ENCODE measurements around the gene ROR2. TPM values are rescaled to one million over a fixed set of nuclear protein-coding genes. Genes with fewer than 3 reads are reported as not detected.

The ROR2 gene
- total and polyA plus RNA-seq, 2 of the 8 experiments (the other 6 are each of a cell fraction or from before 2014, with no cell fraction given): 2.7 to 4.3 TPM

- DNase-seq (ENCODE audit: low read depth in 1 of 2, low spot score in 2 of 2): no peak
- H3K56ac ChIP-seq (replicated peaks; ENCODE audit: insufficient read length, low read depth, low read length): no peak overlapping the region
- no peak overlapping the region for H3K4me2 ChIP-seq (ENCODE audit: insufficient read depth in 1 of 2, low read depth in 2 of 2, low read length in 2 of 2)
- FAIRE-seq: no peak
- H3K4ac ChIP-seq (replicated peaks; ENCODE audit: insufficient read length, low read depth, low read length): no peak overlapping the region
- no peak overlapping the region for H4K91ac ChIP-seq (replicated peaks; ENCODE audit: insufficient read length, low read length)
- no peaks in the 10 kb centered on the region for H4K20me1 ChIP-seq (replicated peaks in 1 of 2; ENCODE audit: control insufficient read depth in 1 of 2, insufficient read depth in 2 of 2, low read length in 2 of 2)
- no peaks in the 10 kb centered on the region for H3K36me3 ChIP-seq (ENCODE audit: control insufficient read depth in 2 of 4, insufficient read depth in 4 of 4, low read length in 3 of 4)
- no peak overlapping the region for H3K18ac ChIP-seq (ENCODE audit: extremely low read depth, low read length)
- H3K9ac ChIP-seq (replicated peaks in 1 of 4; ENCODE audit: extremely low read depth in 1 of 4, low read depth in 3 of 4, low read length in 3 of 4): no peak overlapping the region
- no peak overlapping the region for H4K5ac ChIP-seq (ENCODE audit: insufficient read length, low read depth, low read length)
- CTCF ChIA-PET (ENCODE audit: partially characterized antibody): interaction anchor here (0.7 to 12.6 kb wide), 15 partner anchors 10 to 259 kb away, joined by 3 to 156 read pairs (median 4); partner anchors contain the start of gene ROR2
- no peaks in the 10 kb centered on the region for H3K79me2 ChIP-seq (ENCODE audit: control insufficient read depth in 1 of 2, insufficient read depth in 2 of 2, low read length in 2 of 2)
- H2BK12ac ChIP-seq (ENCODE audit: low read depth, low read length): no peak overlapping the region
- H2BK5ac ChIP-seq (ENCODE audit: low read depth, low read length): no peak overlapping the region
- POLR2A ChIA-PET (ENCODE audit: partially characterized antibody): interaction anchor here (1.3 kb wide), 1 partner anchor 175 kb away, joined by 4 read pairs; the partner anchor contains the start of gene ROR2
- H2AK5ac ChIP-seq (ENCODE audit: low read depth, low read length): no peak overlapping the region
- peaks cover 0 to 2% (median 0%) of the 10 kb centered on the region in 4 experiments; a peak in 2 of 7 replicates for H3K4me1 ChIP-seq (replicated peaks in 1 of 4; ENCODE audit: control insufficient read depth in 3 of 4, insufficient read depth in 4 of 4, low read length in 3 of 4)
- no peak overlapping the region for H3K4me3 ChIP-seq (ENCODE audit: extremely low read depth in 1 of 4, insufficient read depth in 2 of 4, low read depth in 3 of 4, low read length in 4 of 4)
- no peak overlapping the region for H2BK15ac ChIP-seq (ENCODE audit: low read length)
- H3K14ac ChIP-seq (ENCODE audit: insufficient read length): no peak overlapping the region
- no peak overlapping the region for H3K23ac ChIP-seq (ENCODE audit: insufficient read length)
- H3K27me3 ChIP-seq (replicated peaks in 1 of 4; ENCODE audit: control insufficient read depth in 3 of 4, extremely low read depth in 1 of 4, insufficient read depth in 3 of 4, low read length in 3 of 4): no peaks in the 10 kb centered on the region
- WGBS, 2 experiments (ENCODE audit: extremely low coverage in 1 of 2, insufficient coverage in 1 of 2, insufficient read length in 1 of 2, insufficient replicate concordance in 2 of 2, low coverage in 1 of 2, low lambda C conversion rate in 2 of 2, missing lambda C conversion rate in 1 of 2): 21% methylated on average over 4 of the region's 4 CpGs; no CpG with 5 or more reads in 1 of the 2 experiments
- no peak overlapping the region for H4K8ac ChIP-seq (ENCODE audit: extremely low read depth, insufficient read depth, low read length)
- no peaks in the 10 kb centered on the region for H3K79me1 ChIP-seq (ENCODE audit: low read depth, low read length)
- no peaks in the 10 kb centered on the region for H3K9me3 ChIP-seq (ENCODE audit: insufficient read depth in 2 of 2, low read depth in 1 of 2, low read length in 1 of 2)
- TF ChIP-seq E2F6 (IDR thresholded peaks at IDR 0.05) (no peak), MAX (IDR thresholded peaks at IDR 0.05) (no peak), NRF1 (IDR thresholded peaks at IDR 0.05; ENCODE audit: low read depth, low read length) (no peak), SP2 (IDR thresholded peaks at IDR 0.05; ENCODE audit: low read length) (no peak), JUN (IDR thresholded peaks at IDR 0.05; ENCODE audit: low read depth, low read length) (no peak), TEAD4 (IDR thresholded peaks at IDR 0.05; ENCODE audit: low read depth, low read length) (no peak), CTCF (IDR thresholded peaks at IDR 0.05; ENCODE audit: control extremely low read depth in 1 of 3, insufficient read depth in 1 of 3, low read depth in 1 of 3, low read length in 3 of 3) (no peak), CHD2 (IDR thresholded peaks at IDR 0.05; ENCODE audit: low read length) (no peak), TBP (IDR thresholded peaks at IDR 0.05; ENCODE audit: low read depth, low read length) (no peak), KDM1A (IDR thresholded peaks at IDR 0.05; ENCODE audit: borderline replicate concordance, low read length) (no peak)
- no peaks in the 10 kb centered on the region for H3K23me2 ChIP-seq (ENCODE audit: low read depth, low read length)
- H2AFZ ChIP-seq (ENCODE audit: low read length): no peak overlapping the region
- H2BK20ac ChIP-seq (ENCODE audit: low read length): no peak overlapping the region
- no peak overlapping the region for H2BK120ac ChIP-seq (replicated peaks; ENCODE audit: low read depth, low read length)
- H3K27ac ChIP-seq (ENCODE audit: low read depth, low read length): no peak overlapping the region
These were observed 174.4 kb downstream of the ROR2 start for GRCh38 chr9:91775708-91776028.

Data from H1 (cell line).